GM23338 (cell line): ENCODE results near the gene NET1. TPM values are rescaled to one million over a fixed set of nuclear protein-coding genes. Genes with fewer than 3 reads are reported as not detected.

Experiments
- ATAC-seq: fragments of 200-7000 bp; cut with Tn5 transposase; 3 replicates; pipeline ENCODE4 v1.9.1; 2020
- DNase-seq: peaks from one replicate; pipeline ENCODE4 v3.0.0-alpha.2; 2015; ENCODE audit warnings: low spot score
- H2AFZ ChIP-seq: fragments of 200-600 bp; sonication (generic); 2 replicates; pipeline ENCODE4 v1.8.0; 2016; ENCODE audit warnings: antibody characterized with exemption, mild to moderate bottlenecking, moderate library complexity
- H3F3A ChIP-seq: fragments of 200-600 bp; sonication (generic); replicated peaks from 2 replicates; pipeline ENCODE4 v1.8.0; 2017; ENCODE audit warnings: antibody characterized with exemption, mixed run types, low read depth
- H3K27ac ChIP-seq: fragments of 200-600 bp; sonication (generic); 2 replicates; pipeline ENCODE4 v1.6.1; 2016; ENCODE audit warnings: low read depth
- H3K27me3 ChIP-seq: fragments of 200-600 bp; sonication (generic); 2 replicates; pipeline ENCODE4 v1.8.0; 2016; ENCODE audit warnings: mild to moderate bottlenecking, mixed run types, moderate library complexity; ENCODE audit not compliant: insufficient read depth
- H3K36me3 ChIP-seq: fragments of 200-600 bp; sonication (generic); 2 replicates; pipeline ENCODE4 v1.8.0; 2016; ENCODE audit warnings: mild to moderate bottlenecking; ENCODE audit not compliant: insufficient read depth
- H3K4me1 ChIP-seq: fragments of 200-600 bp; sonication (generic); 2 replicates; pipeline ENCODE4 v1.8.0; 2016; ENCODE audit warnings: mild to moderate bottlenecking, moderate library complexity; ENCODE audit not compliant: insufficient read depth
- H3K4me2 ChIP-seq: fragments of 200-600 bp; sonication (generic); 2 replicates; pipeline ENCODE4 v1.7.1; 2017; ENCODE audit warnings: mixed run types
- H3K4me3 ChIP-seq: fragments of 200-600 bp; sonication (generic); 2 replicates; pipeline ENCODE4 v1.6.1; 2016; ENCODE audit warnings: mixed run types
- H3K79me2 ChIP-seq: fragments of 200-600 bp; sonication (generic); replicated peaks from 2 replicates; pipeline ENCODE4 v1.8.0; 2017; ENCODE audit warnings: mild to moderate bottlenecking; ENCODE audit not compliant: insufficient read depth
- H3K9me2 ChIP-seq: fragments of 200-600 bp; sonication (generic); 2 replicates; pipeline ENCODE4 v1.8.0; 2017; ENCODE audit not compliant: insufficient read depth
- H4K20me1 ChIP-seq: fragments of 200-600 bp; sonication (generic); replicated peaks from 2 replicates; pipeline ENCODE4 v1.8.0; 2017; ENCODE audit warnings: mild to moderate bottlenecking; ENCODE audit not compliant: insufficient read depth
- H3K27ac Mint-ChIP-seq: 2 replicates; pipeline ENCODE4 v1.8.0; 2020; ENCODE audit warnings: inconsistent platforms, mild to moderate bottlenecking, moderate library complexity, mixed read lengths
- H3K27me3 Mint-ChIP-seq: 3 replicates; pipeline ENCODE4 v1.8.0; 2022; ENCODE audit warnings: low read depth, mild to moderate bottlenecking, moderate library complexity, mixed read lengths, inconsistent platforms; ENCODE audit not compliant: insufficient read depth, poor library complexity
- H3K36me3 Mint-ChIP-seq: 3 replicates; pipeline ENCODE4 v1.8.0; 2021; ENCODE audit warnings: low read depth, mild to moderate bottlenecking, inconsistent platforms, moderate library complexity, mixed read lengths
- H3K4me1 Mint-ChIP-seq: 3 replicates; pipeline ENCODE4 v1.8.0; 2020; ENCODE audit warnings: mild to moderate bottlenecking, inconsistent platforms, mixed read lengths
- H3K4me3 Mint-ChIP-seq: 3 replicates; pipeline ENCODE4 v1.8.0; 2021; ENCODE audit warnings: moderate library complexity, mild to moderate bottlenecking, inconsistent platforms, mixed read lengths
- H3K9me3 Mint-ChIP-seq: 3 replicates; pipeline ENCODE4 v1.8.0; 2020; ENCODE audit warnings: moderate library complexity, mild to moderate bottlenecking, inconsistent platforms, mixed read lengths
- CREB1 ChIP-seq: fragments of 250-450 bp; sonication (Bioruptor Pico); IDR thresholded peaks from 2 replicates; pipeline ENCODE4 v1.5.0; 2020; ENCODE audit warnings: low read depth, mild to moderate bottlenecking, moderate library complexity
- EZH2 ChIP-seq: fragments of 200-600 bp; sonication (generic); IDR thresholded peaks from one replicate; pipeline ENCODE4 v1.8.0; 2017; ENCODE audit warnings: antibody characterized with exemption, mild to moderate bottlenecking, low read depth; ENCODE audit not compliant: unreplicated experiment
- EZH2phosphoT487 ChIP-seq: fragments of 200-600 bp; sonication (generic); IDR thresholded peaks from one replicate; pipeline ENCODE4 v1.8.1; 2018; ENCODE audit warnings: antibody characterized with exemption; ENCODE audit not compliant: unreplicated experiment
- NANOG ChIP-seq: IDR thresholded peaks from 2 replicates; pipeline ENCODE4 v1.6.1; 2016; ENCODE audit warnings: antibody characterized with exemption, borderline replicate concordance
- POLR2AphosphoS5 ChIP-seq: IDR thresholded peaks from 2 replicates; pipeline ENCODE4 v1.6.1; 2016; ENCODE audit warnings: antibody characterized with exemption, low read depth
- ZNF114 ChIP-seq: fragments of 250-450 bp; sonication (Bioruptor Pico); IDR thresholded peaks from 2 replicates; pipeline ENCODE4 v1.5.0; 2020; ENCODE audit warnings: mild to moderate bottlenecking, moderate library complexity
- ZNF331 ChIP-seq: fragments of 250-450 bp; sonication (Bioruptor Pico); IDR thresholded peaks from 2 replicates; pipeline ENCODE4 v1.5.0; 2020; ENCODE audit warnings: low read depth, mild to moderate bottlenecking, moderate library complexity
- polyA plus RNA-seq: library from polyadenylated mRNA; unstranded; fragments of >200 nt; fragmentation: Nextera tagmentation; extraction: Ambion mirVana; gene quantifications from 2 replicates; pipeline ENCODE4 v1.2.1, GENCODE V29; 2016
- total RNA-seq: library from RNA; depleted of rRNA; stranded (reverse); fragments of >200 nt; shearing (Covaris generic); gene quantifications from 2 replicates; pipeline ENCODE4 v1.2.3, GENCODE V29; 2014
- TF ChIP-seq, protein P1 (sequence below), 2 experiments: fragments of 200-600 bp in 1 of 2; sonication (generic) in 1 of 2; conservative IDR thresholded peaks; 2 replicates each; pipeline versions ENCODE4 v1.5.1 to v1.6.1; 2016 to 2017; ENCODE audit warnings: antibody characterized with exemption in 2 of 2, low read depth in 2 of 2, mild to moderate bottlenecking in 2 of 2, moderate library complexity in 1 of 2
- TF ChIP-seq, protein P2 (sequence below): IDR thresholded peaks from one replicate; pipeline ENCODE4 v1.6.1; 2018; ENCODE audit warnings: antibody characterized with exemption; ENCODE audit not compliant: unreplicated experiment
- TF ChIP-seq, protein P3 (sequence below): IDR thresholded peaks from 2 replicates; pipeline ENCODE4 v1.6.1; 2016; ENCODE audit warnings: antibody characterized with exemption

Gene NET1
- total and polyA plus RNA-seq, 2 experiments from 2014 or later: 47.9 to 93.9 TPM

DNA sequence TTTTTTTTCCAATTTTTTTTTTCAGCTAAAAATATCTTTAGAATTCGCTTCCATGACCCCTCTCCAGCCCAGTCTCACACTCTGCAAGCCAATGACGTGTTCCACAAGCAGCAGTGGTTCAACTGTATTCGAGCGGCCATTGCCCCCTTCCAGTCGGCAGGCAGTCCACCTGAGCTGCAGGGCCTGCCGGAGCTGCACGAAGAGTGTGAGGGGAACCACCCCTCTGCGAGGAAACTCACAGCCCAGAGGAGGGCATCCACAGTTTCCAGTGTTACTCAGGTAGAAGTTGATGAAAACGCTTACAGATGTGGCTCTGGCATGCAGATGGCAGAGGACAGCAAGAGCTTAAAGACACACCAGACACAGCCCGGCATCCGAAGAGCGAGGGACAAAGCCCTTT, 44.2 kb downstream of the NET1 start:
- H3K27me3 ChIP-seq: no peaks in the 10 kb centered on the region
- H3K9me2 ChIP-seq: no peaks in the 10 kb centered on the region
- no peak overlapping the region for H3K4me2 ChIP-seq
- H3K27ac ChIP-seq: no peak overlapping the region
- TF ChIP-seq EZH2: no peak
- TF ChIP-seq, protein P1, sequence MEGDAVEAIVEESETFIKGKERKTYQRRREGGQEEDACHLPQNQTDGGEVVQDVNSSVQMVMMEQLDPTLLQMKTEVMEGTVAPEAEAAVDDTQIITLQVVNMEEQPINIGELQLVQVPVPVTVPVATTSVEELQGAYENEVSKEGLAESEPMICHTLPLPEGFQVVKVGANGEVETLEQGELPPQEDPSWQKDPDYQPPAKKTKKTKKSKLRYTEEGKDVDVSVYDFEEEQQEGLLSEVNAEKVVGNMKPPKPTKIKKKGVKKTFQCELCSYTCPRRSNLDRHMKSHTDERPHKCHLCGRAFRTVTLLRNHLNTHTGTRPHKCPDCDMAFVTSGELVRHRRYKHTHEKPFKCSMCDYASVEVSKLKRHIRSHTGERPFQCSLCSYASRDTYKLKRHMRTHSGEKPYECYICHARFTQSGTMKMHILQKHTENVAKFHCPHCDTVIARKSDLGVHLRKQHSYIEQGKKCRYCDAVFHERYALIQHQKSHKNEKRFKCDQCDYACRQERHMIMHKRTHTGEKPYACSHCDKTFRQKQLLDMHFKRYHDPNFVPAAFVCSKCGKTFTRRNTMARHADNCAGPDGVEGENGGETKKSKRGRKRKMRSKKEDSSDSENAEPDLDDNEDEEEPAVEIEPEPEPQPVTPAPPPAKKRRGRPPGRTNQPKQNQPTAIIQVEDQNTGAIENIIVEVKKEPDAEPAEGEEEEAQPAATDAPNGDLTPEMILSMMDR (conservative IDR thresholded peaks at IDR 0.05; ENCODE audit: low read depth in 2 of 2): no peak
- TF ChIP-seq POLR2AphosphoS5: no peak
- TF ChIP-seq, protein P2, sequence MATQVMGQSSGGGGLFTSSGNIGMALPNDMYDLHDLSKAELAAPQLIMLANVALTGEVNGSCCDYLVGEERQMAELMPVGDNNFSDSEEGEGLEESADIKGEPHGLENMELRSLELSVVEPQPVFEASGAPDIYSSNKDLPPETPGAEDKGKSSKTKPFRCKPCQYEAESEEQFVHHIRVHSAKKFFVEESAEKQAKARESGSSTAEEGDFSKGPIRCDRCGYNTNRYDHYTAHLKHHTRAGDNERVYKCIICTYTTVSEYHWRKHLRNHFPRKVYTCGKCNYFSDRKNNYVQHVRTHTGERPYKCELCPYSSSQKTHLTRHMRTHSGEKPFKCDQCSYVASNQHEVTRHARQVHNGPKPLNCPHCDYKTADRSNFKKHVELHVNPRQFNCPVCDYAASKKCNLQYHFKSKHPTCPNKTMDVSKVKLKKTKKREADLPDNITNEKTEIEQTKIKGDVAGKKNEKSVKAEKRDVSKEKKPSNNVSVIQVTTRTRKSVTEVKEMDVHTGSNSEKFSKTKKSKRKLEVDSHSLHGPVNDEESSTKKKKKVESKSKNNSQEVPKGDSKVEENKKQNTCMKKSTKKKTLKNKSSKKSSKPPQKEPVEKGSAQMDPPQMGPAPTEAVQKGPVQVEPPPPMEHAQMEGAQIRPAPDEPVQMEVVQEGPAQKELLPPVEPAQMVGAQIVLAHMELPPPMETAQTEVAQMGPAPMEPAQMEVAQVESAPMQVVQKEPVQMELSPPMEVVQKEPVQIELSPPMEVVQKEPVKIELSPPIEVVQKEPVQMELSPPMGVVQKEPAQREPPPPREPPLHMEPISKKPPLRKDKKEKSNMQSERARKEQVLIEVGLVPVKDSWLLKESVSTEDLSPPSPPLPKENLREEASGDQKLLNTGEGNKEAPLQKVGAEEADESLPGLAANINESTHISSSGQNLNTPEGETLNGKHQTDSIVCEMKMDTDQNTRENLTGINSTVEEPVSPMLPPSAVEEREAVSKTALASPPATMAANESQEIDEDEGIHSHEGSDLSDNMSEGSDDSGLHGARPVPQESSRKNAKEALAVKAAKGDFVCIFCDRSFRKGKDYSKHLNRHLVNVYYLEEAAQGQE: no peak
- no peak for TF ChIP-seq ZNF114 (CRISPR knock-in tag)
- TF ChIP-seq CREB1 (CRISPR knock-in tag): no peak
- TF ChIP-seq, protein P3, sequence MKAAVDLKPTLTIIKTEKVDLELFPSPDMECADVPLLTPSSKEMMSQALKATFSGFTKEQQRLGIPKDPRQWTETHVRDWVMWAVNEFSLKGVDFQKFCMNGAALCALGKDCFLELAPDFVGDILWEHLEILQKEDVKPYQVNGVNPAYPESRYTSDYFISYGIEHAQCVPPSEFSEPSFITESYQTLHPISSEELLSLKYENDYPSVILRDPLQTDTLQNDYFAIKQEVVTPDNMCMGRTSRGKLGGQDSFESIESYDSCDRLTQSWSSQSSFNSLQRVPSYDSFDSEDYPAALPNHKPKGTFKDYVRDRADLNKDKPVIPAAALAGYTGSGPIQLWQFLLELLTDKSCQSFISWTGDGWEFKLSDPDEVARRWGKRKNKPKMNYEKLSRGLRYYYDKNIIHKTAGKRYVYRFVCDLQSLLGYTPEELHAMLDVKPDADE: no peak
- no peak for TF ChIP-seq NANOG
- no peak for TF ChIP-seq ZNF331 (CRISPR knock-in tag)
- H3K4me1 ChIP-seq: no peaks in the 10 kb centered on the region; the same call in 1 of the 2 replicates
- H3K4me3 Mint-ChIP-seq: no peak overlapping the region
- no peak for DNase-seq
- H3K4me1 Mint-ChIP-seq: peaks cover 1% of the 10 kb centered on the region; the same call in 1 of the 3 replicates
- no peaks in the 10 kb centered on the region for H4K20me1 ChIP-seq
- no peak overlapping the region for H2AFZ ChIP-seq
- H3F3A ChIP-seq: no peaks in the 10 kb centered on the region
- peaks cover 65% of the 10 kb centered on the region for H3K36me3 ChIP-seq
- H3K79me2 ChIP-seq: peaks cover 5% of the 10 kb centered on the region
- H3K27ac Mint-ChIP-seq: no peak overlapping the region
- H3K27me3 Mint-ChIP-seq: no peaks in the 10 kb centered on the region
- ATAC-seq: no peak
- peaks cover 92% of the 10 kb centered on the region for H3K36me3 Mint-ChIP-seq
- no peak overlapping the region for H3K4me3 ChIP-seq
- H3K9me3 Mint-ChIP-seq: no peaks in the 10 kb centered on the region

DNA sequence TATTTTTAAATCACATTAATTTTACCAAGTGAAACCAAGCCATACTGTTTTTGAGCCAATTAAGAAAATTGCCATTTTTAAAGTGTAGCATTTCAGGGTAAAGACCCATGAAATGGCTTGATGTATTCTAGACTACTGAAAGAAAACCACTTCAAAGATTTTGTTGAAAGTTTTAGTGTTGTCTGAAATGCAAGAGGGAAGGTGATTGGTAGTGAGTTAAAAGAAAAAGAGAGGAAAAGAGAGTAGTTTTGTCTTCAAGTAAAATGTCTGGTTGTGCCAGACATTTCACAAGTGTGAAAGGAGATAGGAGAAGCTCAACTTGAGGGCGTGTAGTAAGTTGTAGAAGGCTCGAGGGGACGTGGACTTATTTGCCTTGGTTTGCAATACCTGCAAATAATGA, 45.4 kb downstream of the NET1 start:
- no peak overlapping the region for H3K4me2 ChIP-seq
- DNase-seq: no peak
- H3K27ac Mint-ChIP-seq: no peak overlapping the region
- peaks cover 93% of the 10 kb centered on the region for H3K36me3 Mint-ChIP-seq
- no peak overlapping the region for H3K4me3 ChIP-seq
- no peaks in the 10 kb centered on the region for H3K27me3 ChIP-seq
- no peaks in the 10 kb centered on the region for H3F3A ChIP-seq
- H3K36me3 ChIP-seq: peaks cover 58% of the 10 kb centered on the region
- no peak overlapping the region for H3K27ac ChIP-seq
- no peak for ATAC-seq
- H3K9me3 Mint-ChIP-seq: peaks cover 2% of the 10 kb centered on the region; the same call in 2 of the 3 replicates
- H4K20me1 ChIP-seq: no peaks in the 10 kb centered on the region
- TF ChIP-seq, protein P1 (conservative IDR thresholded peaks at IDR 0.05; ENCODE audit: low read depth in 2 of 2): no peak
- TF ChIP-seq, protein P3: no peak
- TF ChIP-seq EZH2: no peak
- TF ChIP-seq EZH2phosphoT487: no peak
- peaks cover 7% of the 10 kb centered on the region for H3K4me1 ChIP-seq
- H3K4me3 Mint-ChIP-seq: no peak overlapping the region
- H3K27me3 Mint-ChIP-seq: peaks cover 3% of the 10 kb centered on the region
- H3K4me1 Mint-ChIP-seq: peaks cover 11% of the 10 kb centered on the region
- no peaks in the 10 kb centered on the region for H3K9me2 ChIP-seq
- no peak overlapping the region for H2AFZ ChIP-seq
- no peaks in the 10 kb centered on the region; the same call in none of the 2 replicates for H3K79me2 ChIP-seq
